Measurements from ENCODE around the gene PRKAG2.

Gene PRKAG2

DNA sequence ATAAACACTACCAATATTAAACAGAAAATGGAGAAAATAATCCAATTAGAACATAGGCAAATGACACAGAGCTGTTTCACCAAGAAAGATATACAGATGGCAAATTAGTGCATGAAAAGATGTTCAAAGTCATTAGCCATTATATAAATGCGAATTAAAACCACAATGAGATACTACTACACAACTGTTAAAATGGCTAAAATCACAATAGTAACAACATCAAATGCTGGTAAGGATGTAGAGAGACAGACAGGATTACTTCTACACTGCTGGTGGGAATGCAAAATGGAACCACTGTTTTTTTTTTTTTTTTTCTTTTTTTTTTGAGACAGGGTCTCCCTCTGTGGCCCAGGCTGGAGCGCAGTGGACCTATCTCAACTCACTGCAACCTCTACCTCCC, 242.3 kb downstream of the PRKAG2 start:
- H3K4me3 Mint-ChIP-seq: no peak overlapping the region
- no peak overlapping the region for H3K27ac Mint-ChIP-seq
- H3K4me1 Mint-ChIP-seq: peaks cover 21% of the 10 kb centered on the region

DNA sequence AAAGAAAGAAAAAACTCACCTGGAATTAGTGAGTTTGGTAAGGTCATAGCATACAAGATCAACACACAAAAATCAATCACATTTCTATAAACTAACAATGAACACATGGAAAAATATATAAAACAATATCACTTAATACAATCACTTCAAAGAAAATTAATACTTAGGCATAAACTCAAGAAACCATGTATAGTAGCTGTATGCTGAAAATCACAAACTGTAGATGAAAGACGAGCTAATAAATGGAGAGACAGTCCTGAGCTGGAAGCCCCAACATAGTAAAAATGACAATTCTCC, 243.5 kb downstream of the PRKAG2 start:
- DNase-seq (ENCODE audit: low spot score in 2 of 2): no peak
- no peak for ATAC-seq
- H3K27ac Mint-ChIP-seq: peak overlapping the region; percentile 98
- H3K9me3 Mint-ChIP-seq: no peaks in the 10 kb centered on the region
- peak overlapping the region; percentile 98 for H3K4me3 Mint-ChIP-seq
- peaks cover 6% of the 10 kb centered on the region for H3K36me3 Mint-ChIP-seq
- H3K4me1 Mint-ChIP-seq: peaks cover 30% of the 10 kb centered on the region

More for the DNA sequence above, 242.3 kb downstream of the PRKAG2 start:
- no peak for DNase-seq (ENCODE audit: low spot score in 2 of 2)
- no peak for ATAC-seq
- no peaks in the 10 kb centered on the region for H3K9me3 Mint-ChIP-seq
- H3K36me3 Mint-ChIP-seq: peaks cover 6% of the 10 kb centered on the region

DNA sequence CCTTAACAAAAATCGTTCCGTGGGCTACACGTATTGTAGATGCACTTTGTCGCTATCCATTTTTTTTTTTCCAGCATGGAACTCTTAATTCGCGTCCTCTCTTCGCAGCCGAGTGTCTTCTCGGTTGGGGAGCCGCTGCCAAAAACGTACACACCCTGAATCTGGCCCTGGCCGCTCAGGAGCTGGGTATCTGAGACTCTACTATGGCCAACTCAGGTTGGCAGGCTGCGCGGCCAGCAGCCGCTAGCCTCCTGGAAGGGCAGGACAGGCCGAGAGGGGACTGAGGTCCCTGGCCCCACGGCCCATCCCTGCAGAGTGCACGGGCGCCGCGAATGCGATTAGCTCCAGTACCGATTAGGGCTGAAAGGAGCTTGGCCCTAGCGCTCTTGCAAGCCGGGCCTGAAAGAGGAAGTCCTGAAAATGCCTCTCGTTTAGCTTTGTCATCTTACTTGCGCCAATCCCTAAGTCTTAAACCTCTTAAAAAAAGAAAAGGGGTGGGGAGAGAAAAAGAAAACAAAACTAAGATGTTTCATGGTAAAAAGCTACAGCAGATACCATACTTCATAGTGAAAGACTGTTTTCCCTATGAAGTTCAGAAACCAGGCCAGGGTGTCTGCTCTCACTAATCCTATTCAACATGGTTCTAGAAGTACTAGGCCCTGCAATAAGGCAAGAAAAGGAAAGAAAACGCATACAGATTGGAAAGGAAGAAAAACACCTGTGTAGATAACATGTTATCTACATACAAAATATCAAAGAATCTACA, 244.0 kb downstream of the PRKAG2 start:
- DNase-seq (ENCODE audit: low spot score in 2 of 2) (peak; percentile 46 to 83), ATAC-seq (peak; percentile 73)
- peaks cover 30% of the 10 kb centered on the region for H3K4me1 Mint-ChIP-seq
- peak overlapping the region; percentile 98 for H3K27ac Mint-ChIP-seq
- H3K9me3 Mint-ChIP-seq: no peaks in the 10 kb centered on the region
- H3K36me3 Mint-ChIP-seq: peaks cover 6% of the 10 kb centered on the region
- peak overlapping the region; percentile 98 for H3K4me3 Mint-ChIP-seq

- H3K27ac Mint-ChIP-seq: peak overlapping the region; percentile 98
- peak overlapping the region; percentile 98 for H3K4me3 Mint-ChIP-seq
- peaks cover 6% of the 10 kb centered on the region for H3K36me3 Mint-ChIP-seq
- H3K4me1 Mint-ChIP-seq: peaks cover 30% of the 10 kb centered on the region
- peak; percentile 85 for ATAC-seq
- H3K9me3 Mint-ChIP-seq: no peaks in the 10 kb centered on the region
- peak; percentile 91 to 94 for DNase-seq (ENCODE audit: low spot score in 2 of 2)
These were observed 244.8 kb downstream of the PRKAG2 start for GRCh38 chr7:151631953-151632749.

DNA sequence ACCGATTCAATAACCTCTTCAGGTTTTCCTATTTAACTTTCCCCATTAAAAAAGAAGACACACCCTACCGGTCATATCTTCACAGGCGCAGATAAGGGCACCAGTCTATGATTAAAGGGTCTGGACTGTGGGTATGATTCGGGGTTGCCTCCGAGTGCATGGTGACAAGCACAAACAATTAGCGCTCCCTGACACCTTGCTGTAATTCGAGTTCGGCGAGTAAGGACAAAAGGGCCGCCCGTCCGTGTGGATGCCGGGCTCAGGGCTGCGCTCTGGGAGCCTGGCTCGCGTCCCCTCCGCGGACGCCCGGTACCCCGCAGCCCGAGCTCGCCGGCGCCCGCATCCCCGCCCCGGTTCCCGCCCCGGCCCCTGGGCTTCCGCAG, 245.4 kb downstream of the PRKAG2 start:
- Mint-ChIP-seq H3K36me3 (peaks cover 6% of the 10 kb centered on the region), H3K9me3 (no peaks in the 10 kb centered on the region), H3K27ac (peak overlapping the region; percentile 89), H3K4me1 (peaks cover 30% of the 10 kb centered on the region), H3K4me3 (peak overlapping the region; percentile 83)
- ATAC-seq: peak; percentile 38
- no peak for DNase-seq (ENCODE audit: low spot score in 2 of 2)

DNA sequence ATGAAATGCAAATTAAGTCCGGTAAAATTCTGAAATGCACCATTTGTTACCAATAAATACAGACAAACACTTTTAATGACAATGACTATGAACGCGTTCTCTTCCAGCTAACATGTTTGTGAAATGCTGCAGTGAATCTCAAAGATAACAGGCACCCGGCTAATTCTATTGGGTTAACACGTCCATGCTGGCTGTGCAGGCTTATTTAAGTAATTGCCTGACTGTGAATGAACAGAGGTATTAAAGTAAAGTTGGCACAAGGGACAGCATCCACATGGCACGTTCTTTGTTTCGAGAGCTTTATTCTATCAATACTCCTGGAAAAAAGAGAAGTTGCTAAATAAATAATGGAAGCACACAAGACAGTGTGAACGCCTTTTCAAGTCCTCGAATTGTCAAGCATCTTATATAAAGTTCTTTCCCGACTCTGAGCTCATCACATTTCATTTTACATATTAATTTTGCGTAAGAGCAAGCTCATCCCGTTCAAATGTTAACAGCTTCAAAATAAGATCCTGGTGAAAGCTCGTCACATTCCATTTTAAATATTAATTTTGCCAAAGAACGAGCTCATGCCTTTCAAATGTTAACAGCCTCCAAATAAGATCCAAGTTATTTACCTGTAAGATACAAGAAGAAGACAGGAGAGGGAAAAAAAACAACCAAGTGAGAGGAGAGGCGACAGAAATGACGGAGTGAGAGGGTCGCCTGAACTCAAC, 245.9 kb downstream of the PRKAG2 start:
- Mint-ChIP-seq H3K27ac (peak overlapping the region; percentile 89), H3K4me3 (peak overlapping the region; percentile 83), H3K4me1 (peaks cover 34% of the 10 kb centered on the region), H3K36me3 (peaks cover 6% of the 10 kb centered on the region), H3K9me3 (no peaks in the 10 kb centered on the region)
- ATAC-seq (no peak), DNase-seq (ENCODE audit: low spot score in 2 of 2) (no peak)

DNA sequence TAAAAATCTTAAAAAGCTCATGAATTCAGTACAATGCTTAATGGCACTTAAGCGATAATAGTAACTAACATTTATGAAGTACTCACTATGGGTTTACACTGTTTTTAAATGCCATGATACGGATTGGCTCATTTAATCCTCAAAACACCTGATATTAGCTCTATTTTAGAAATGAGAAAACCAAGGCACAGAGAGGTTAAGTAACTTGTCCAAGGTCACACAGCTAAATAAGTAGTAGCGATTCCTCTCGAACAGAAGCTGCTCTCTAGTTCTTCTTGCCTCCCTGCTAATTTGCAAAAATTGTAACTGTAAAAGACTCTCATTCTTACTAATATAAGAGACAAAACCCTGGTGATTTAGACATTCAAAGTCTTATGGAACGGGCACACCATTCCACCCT, 246.6 kb downstream of the PRKAG2 start:
- Mint-ChIP-seq H3K4me1 (peaks cover 40% of the 10 kb centered on the region), H3K27ac (no peak overlapping the region), H3K4me3 (peak overlapping the region; percentile 83), H3K36me3 (peaks cover 6% of the 10 kb centered on the region), H3K9me3 (no peaks in the 10 kb centered on the region)
- ATAC-seq: no peak
- no peak for DNase-seq (ENCODE audit: low spot score in 2 of 2)

GRCh38 chr7:151629713-151630272, 247.1 kb downstream of the PRKAG2 start:
- H3K4me1 Mint-ChIP-seq: peaks cover 46% of the 10 kb centered on the region
- H3K4me3 Mint-ChIP-seq: no peak overlapping the region
- peaks cover 6% of the 10 kb centered on the region for H3K36me3 Mint-ChIP-seq
- H3K27ac Mint-ChIP-seq: no peak overlapping the region
- H3K9me3 Mint-ChIP-seq: no peaks in the 10 kb centered on the region
- DNase-seq (ENCODE audit: low spot score in 2 of 2) (no peak), ATAC-seq (no peak)

- Mint-ChIP-seq H3K4me3 (no peak overlapping the region), H3K27ac (no peak overlapping the region), H3K4me1 (peaks cover 53% of the 10 kb centered on the region), H3K36me3 (peaks cover 6% of the 10 kb centered on the region), H3K9me3 (no peaks in the 10 kb centered on the region)
- DNase-seq (ENCODE audit: low spot score in 2 of 2) (no peak), ATAC-seq (no peak)
These were observed 247.9 kb downstream of the PRKAG2 start for GRCh38 chr7:151628846-151629604.

GRCh38 chr7:151626422-151627115, 250.3 kb downstream of the PRKAG2 start:
- ATAC-seq: peak; percentile 57
- Mint-ChIP-seq H3K27ac (no peak overlapping the region), H3K4me3 (no peak overlapping the region), H3K4me1 (peaks cover 49% of the 10 kb centered on the region), H3K36me3 (no peaks in the 10 kb centered on the region), H3K9me3 (no peaks in the 10 kb centered on the region)
- no peak for DNase-seq (ENCODE audit: low spot score in 2 of 2)

- DNase-seq (ENCODE audit: low spot score in 2 of 2) (no peak), ATAC-seq (no peak)
- Mint-ChIP-seq H3K36me3 (no peaks in the 10 kb centered on the region), H3K4me1 (peaks cover 40% of the 10 kb centered on the region), H3K4me3 (no peak overlapping the region), H3K27ac (peak overlapping the region; percentile 77), H3K9me3 (no peaks in the 10 kb centered on the region)
These were observed 251.3 kb downstream of the PRKAG2 start for GRCh38 chr7:151625606-151626005.

DNA sequence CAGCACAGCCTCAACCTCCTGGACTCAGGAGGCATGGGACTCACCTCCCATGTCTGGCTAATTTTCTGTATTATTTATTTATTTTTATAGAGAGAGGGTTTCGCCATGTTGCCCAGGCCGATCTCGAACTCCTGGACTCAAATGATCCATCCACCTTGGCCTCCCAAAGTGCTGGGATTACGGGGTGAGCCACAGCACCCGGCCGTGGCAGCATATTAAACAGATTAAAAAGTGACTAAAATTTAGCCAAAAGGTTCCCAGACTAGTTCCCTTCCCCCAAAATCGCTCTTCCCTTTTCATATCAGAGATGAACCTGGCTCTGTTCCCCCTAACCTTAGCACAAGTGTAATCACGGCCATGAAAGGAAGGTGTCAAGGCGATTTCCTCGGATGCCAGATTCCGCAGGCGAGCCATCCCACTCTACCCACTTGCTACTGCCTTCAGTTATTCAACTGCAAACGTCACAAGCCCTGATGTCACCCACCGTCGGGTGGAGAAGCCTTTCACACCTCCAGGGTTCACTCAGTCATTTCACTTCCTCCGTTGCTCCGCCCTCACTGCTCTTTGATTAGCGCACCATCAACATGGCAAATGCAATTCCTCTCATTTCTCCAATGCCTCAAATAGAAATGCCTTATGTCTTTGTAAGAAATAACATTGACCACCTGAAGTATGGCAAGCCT, 252.5 kb downstream of the PRKAG2 start:
- peaks cover 6% of the 10 kb centered on the region for H3K36me3 Mint-ChIP-seq
- ATAC-seq (peak; percentile 57), DNase-seq (ENCODE audit: low spot score in 2 of 2) (no peak)
- peaks cover 40% of the 10 kb centered on the region for H3K4me1 Mint-ChIP-seq
- no peak overlapping the region for H3K4me3 Mint-ChIP-seq
- no peaks in the 10 kb centered on the region for H3K9me3 Mint-ChIP-seq
- H3K27ac Mint-ChIP-seq: peak overlapping the region; percentile 77

DNA sequence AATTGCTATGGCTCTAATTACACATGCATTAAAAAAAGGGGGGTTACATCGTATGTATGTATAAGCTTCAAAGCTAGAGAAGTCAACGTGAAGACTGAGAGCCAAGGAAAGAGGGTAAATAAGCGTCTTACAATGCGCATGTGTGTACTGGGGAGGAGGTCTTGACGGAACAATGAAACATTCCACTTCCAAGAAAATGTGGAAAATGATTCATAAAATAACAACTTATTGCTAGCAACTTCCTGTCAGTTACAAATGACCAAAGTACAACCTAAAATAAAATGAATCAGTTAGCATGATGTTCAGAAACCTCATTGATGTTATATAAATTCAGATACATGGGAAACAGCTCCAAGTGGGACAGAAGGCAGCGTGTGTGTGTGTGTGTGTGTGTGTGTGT, 253.1 kb downstream of the PRKAG2 start:
- Mint-ChIP-seq H3K27ac (no peak overlapping the region), H3K36me3 (peaks cover 6% of the 10 kb centered on the region), H3K4me3 (no peak overlapping the region), H3K9me3 (no peaks in the 10 kb centered on the region), H3K4me1 (peaks cover 34% of the 10 kb centered on the region)
- DNase-seq (ENCODE audit: low spot score in 2 of 2) (no peak), ATAC-seq (no peak)

- peaks cover 31% of the 10 kb centered on the region for H3K4me1 Mint-ChIP-seq
- no peak for ATAC-seq
- H3K4me3 Mint-ChIP-seq: no peak overlapping the region
- H3K27ac Mint-ChIP-seq: peak overlapping the region; percentile 26
- no peak for DNase-seq (ENCODE audit: low spot score in 2 of 2)
- H3K9me3 Mint-ChIP-seq: no peaks in the 10 kb centered on the region
- H3K36me3 Mint-ChIP-seq: peaks cover 6% of the 10 kb centered on the region
These were observed 255.0 kb downstream of the PRKAG2 start for GRCh38 chr7:151621961-151622360.

Measured in stimulated activated effector memory CD8-positive, alpha-beta T cell treated with anti-CD3 and anti-CD28 coated beads, Interleukin-12 subunit alpha, Interleukin-12 subunit beta, amount 100 ng/mL, for 72 hours (primary cell).